Activated T-cell treated with anti-CD3 and anti-CD28 coated beads, Interleukin-2, amount 50 U/mL, for 72 hours (primary cell): ENCODE measurements around the gene TIGIT. TPM values are rescaled to one million over a fixed set of nuclear protein-coding genes. Genes with fewer than 3 reads are reported as not detected.
"Not testable (repeated sequence)": the region's sequence is repeated elsewhere in the genome, so short reads cannot be mapped to it uniquely, and the experiment has no call there.

ENCODE experiments used
- ATAC-seq, 2 donors: fragments of 150-1000 bp; cut with Tn5 transposase; replicated peaks in 1 of 2; 2 replicates each; pipeline ENCODE4 v1.10.0; 2021; ENCODE audit warnings: moderate library complexity in 2 of 2, mild to moderate bottlenecking in 1 of 2
- DNase-seq, 2 donors: peaks; one replicate each; pipeline ENCODE4 v3.0.0; 2021 to 2022; ENCODE audit warnings: mixed read lengths in 1 of 2
- H3K27ac Mint-ChIP-seq: one replicate; pipeline ENCODE4 v1.8.0; 2022; ENCODE audit warnings: mild to moderate bottlenecking, moderate library complexity, mixed read lengths
- H3K27me3 Mint-ChIP-seq: one replicate; pipeline ENCODE4 v1.8.0; 2022; ENCODE audit warnings: low read depth, mixed read lengths
- H3K36me3 Mint-ChIP-seq, 2 donors: one replicate each; pipeline ENCODE4 v1.8.0; 2022; ENCODE audit warnings: mixed read lengths in 2 of 2, mild to moderate bottlenecking in 1 of 2; ENCODE audit not compliant: insufficient read depth in 2 of 2
- H3K4me1 Mint-ChIP-seq: one replicate; pipeline ENCODE4 v1.8.0; 2022; ENCODE audit warnings: low read depth, mixed read lengths
- H3K4me3 Mint-ChIP-seq, 2 donors: one replicate each; pipeline ENCODE4 v1.8.0; 2022; ENCODE audit warnings: mild to moderate bottlenecking in 2 of 2, mixed read lengths in 2 of 2, moderate library complexity in 2 of 2
- H3K9me3 Mint-ChIP-seq, 2 donors: one replicate each; pipeline ENCODE4 v1.8.0; 2022; ENCODE audit warnings: mixed read lengths in 2 of 2
- total RNA-seq, 2 donors: library from RNA; stranded (reverse); gene quantifications; one replicate each; pipeline ENCODE4 v1.2.3, GENCODE V29; 2022

TIGIT gene
- total RNA-seq, result 10 to 100 TPM; 77.2 to 80.2 TPM

- ATAC-seq, result no peak
- no peak for DNase-seq
- H3K27me3 Mint-ChIP-seq, result no peaks in the 10 kb centered on the region
- peak within 1 kb of the TSS; percentile 77 to 78 for H3K4me3 Mint-ChIP-seq
- peak within 1 kb of the TSS; percentile 94 for H3K27ac Mint-ChIP-seq
- H3K4me1 Mint-ChIP-seq, result peaks cover 50% of the 10 kb centered on the region
- H3K9me3 Mint-ChIP-seq, result no peaks in the 10 kb centered on the region
- H3K36me3 Mint-ChIP-seq, result peaks cover 0 to 12% of the 10 kb centered on the region in 2 donors
Observed at GRCh38 chr3:114293838-114294535, at the start of gene TIGIT. TSS of gene TIGIT (plus strand) at chr3:114294028. CDS start at chr3:114294062, 34 bp downstream.

GRCh38 chr3:114252954-114253353, 40.9 kb upstream of the TIGIT start:
- Mint-ChIP-seq H3K27me3 (no peaks in the 10 kb centered on the region), H3K4me3 (no peak overlapping the region), H3K36me3 (peaks cover 4 to 13% of the 10 kb centered on the region in 2 donors), H3K4me1 (peaks cover 18% of the 10 kb centered on the region), H3K27ac (no peak overlapping the region), H3K9me3 (peaks cover 4 to 8% of the 10 kb centered on the region in 2 donors)
- ATAC-seq (peak; percentile 68 to 74), DNase-seq (no peak)

GRCh38 chr3:114253505-114253904, 40.3 kb upstream of the TIGIT start:
- DNase-seq (no peak), ATAC-seq (peak; percentile 47 to 64)
- no peak overlapping the region for H3K4me3 Mint-ChIP-seq
- H3K36me3 Mint-ChIP-seq, result peaks cover 4 to 11% of the 10 kb centered on the region in 2 donors
- no peaks in the 10 kb centered on the region for H3K27me3 Mint-ChIP-seq
- H3K27ac Mint-ChIP-seq, result no peak overlapping the region
- H3K9me3 Mint-ChIP-seq, result peaks cover 6 to 8% of the 10 kb centered on the region in 2 donors
- peaks cover 18% of the 10 kb centered on the region for H3K4me1 Mint-ChIP-seq

GRCh38 chr3:114259566-114259965, 34.3 kb upstream of the TIGIT start:
- Mint-ChIP-seq H3K36me3 (peaks cover 9 to 28% of the 10 kb centered on the region in 2 donors), H3K4me1 (peaks cover 5% of the 10 kb centered on the region), H3K4me3 (no peak overlapping the region), H3K27me3 (no peaks in the 10 kb centered on the region), H3K27ac (no peak overlapping the region), H3K9me3 (peaks cover 8 to 22% of the 10 kb centered on the region in 2 donors)
- DNase-seq (no peak), ATAC-seq (no peak)

- no peak for ATAC-seq
- Mint-ChIP-seq H3K4me3 (no peak overlapping the region), H3K27me3 (no peaks in the 10 kb centered on the region), H3K9me3 (peaks cover 10 to 24% of the 10 kb centered on the region in 2 donors), H3K27ac (no peak overlapping the region), H3K4me1 (peaks cover 5% of the 10 kb centered on the region), H3K36me3 (peaks cover 9 to 29% of the 10 kb centered on the region in 2 donors)
- DNase-seq, result no peak
Observed at GRCh38 chr3:114260152-114260551, 33.7 kb upstream of the TIGIT start.

- DNase-seq (no peak), ATAC-seq (no peak)
- Mint-ChIP-seq H3K9me3 (peaks cover 8 to 17% of the 10 kb centered on the region in 2 donors), H3K36me3 (peaks cover 8 to 36% of the 10 kb centered on the region in 2 donors), H3K4me1 (peaks cover 5% of the 10 kb centered on the region), H3K27ac (no peak overlapping the region), H3K27me3 (no peaks in the 10 kb centered on the region), H3K4me3 (no peak overlapping the region)
Observed at GRCh38 chr3:114270019-114270418, 23.8 kb upstream of the TIGIT start.

GRCh38 chr3:114272271-114272670, 21.6 kb upstream of the TIGIT start:
- no peak overlapping the region for H3K4me3 Mint-ChIP-seq
- H3K4me1 Mint-ChIP-seq, result peaks cover 7% of the 10 kb centered on the region
- peak overlapping the region; percentile 51 for H3K27ac Mint-ChIP-seq
- ATAC-seq, result no peak
- H3K27me3 Mint-ChIP-seq, result no peaks in the 10 kb centered on the region
- peaks cover 11 to 35% of the 10 kb centered on the region in 2 donors for H3K36me3 Mint-ChIP-seq
- DNase-seq, result no peak
- H3K9me3 Mint-ChIP-seq, result peaks cover 6 to 15% of the 10 kb centered on the region in 2 donors

GRCh38 chr3:114274929-114275328, 18.9 kb upstream of the TIGIT start:
- H3K4me3 Mint-ChIP-seq, result no peak overlapping the region
- ATAC-seq, result peak in 1 of 2 donors; percentile 71
- H3K4me1 Mint-ChIP-seq, result peaks cover 7% of the 10 kb centered on the region
- H3K27me3 Mint-ChIP-seq, result no peaks in the 10 kb centered on the region
- peaks cover 9 to 24% of the 10 kb centered on the region in 2 donors for H3K36me3 Mint-ChIP-seq
- DNase-seq, result no peak
- peak overlapping the region; percentile 65 for H3K27ac Mint-ChIP-seq
- H3K9me3 Mint-ChIP-seq, result peaks cover 6 to 12% of the 10 kb centered on the region in 2 donors

GRCh38 chr3:114276856-114277255, 17.0 kb upstream of the TIGIT start:
- not testable (repeated sequence) for H3K27me3 Mint-ChIP-seq, H3K27ac Mint-ChIP-seq, H3K4me1 Mint-ChIP-seq, H3K4me3 Mint-ChIP-seq, ATAC-seq, DNase-seq, H3K9me3 Mint-ChIP-seq
- H3K36me3 Mint-ChIP-seq, result peaks cover 9 to 15% of the 10 kb centered on the region in 2 donors

- H3K9me3 Mint-ChIP-seq, result peaks cover 1 to 2% of the 10 kb centered on the region in 2 donors
- no peak overlapping the region for H3K4me3 Mint-ChIP-seq
- peaks cover 30% of the 10 kb centered on the region for H3K4me1 Mint-ChIP-seq
- H3K36me3 Mint-ChIP-seq, result peaks cover 1% of the 10 kb centered on the region in 2 donors
- H3K27me3 Mint-ChIP-seq, result no peaks in the 10 kb centered on the region
- ATAC-seq (no peak), DNase-seq (no peak)
- H3K27ac Mint-ChIP-seq, result no peak overlapping the region
Observed at GRCh38 chr3:114284644-114285043, 9.2 kb upstream of the TIGIT start.

GRCh38 chr3:114285648-114286230, 8.1 kb upstream of the TIGIT start:
- Mint-ChIP-seq H3K27me3 (no peaks in the 10 kb centered on the region), H3K4me3 (peak overlapping the region; percentile 61 to 88), H3K9me3 (peaks cover 1 to 2% of the 10 kb centered on the region in 2 donors), H3K27ac (peak overlapping the region; percentile 93), H3K36me3 (peaks cover 1% of the 10 kb centered on the region in 2 donors), H3K4me1 (peaks cover 38% of the 10 kb centered on the region)
- DNase-seq (no peak), ATAC-seq (peak; percentile 40 to 68)

GRCh38 chr3:114286266-114286665, 7.6 kb upstream of the TIGIT start:
- Mint-ChIP-seq H3K27me3 (no peaks in the 10 kb centered on the region), H3K9me3 (peaks cover 1 to 2% of the 10 kb centered on the region in 2 donors), H3K27ac (peak overlapping the region; percentile 93), H3K36me3 (no peaks in the 10 kb centered on the region), H3K4me1 (peaks cover 43% of the 10 kb centered on the region), H3K4me3 (peak overlapping the region; percentile 61 to 88)
- ATAC-seq, result no peak
- DNase-seq, result no peak
